Thyroid gland (tissue), 4 donors: ENCODE results near the gene STPG3. TPM values are rescaled to one million over a fixed set of nuclear protein-coding genes. Genes with fewer than 3 reads are reported as not detected.
A peak's percentile ranks its signal among the peaks of the same experiment; 100 is the strongest.

Source experiments
- DNase-seq, 2 donors: peaks; one replicate each; pipeline ENCODE4 v3.0.0-alpha.2; 2019
- H3K27ac ChIP-seq, 3 donors: fragments of 200-600 bp; sonication (generic); 1 replicate in 2 of 3; 2 replicates in 1 of 3; pipeline ENCODE4 v1.5.1; 2016 to 2019; ENCODE audit warnings: mild to moderate bottlenecking in 1 of 3, moderate library complexity in 1 of 3
- H3K27me3 ChIP-seq: fragments of 200-600 bp; sonication (generic); one replicate; pipeline ENCODE4 v1.5.1; 2019
- H3K36me3 ChIP-seq, 2 donors: fragments of 200-600 bp; sonication (generic); one replicate each; pipeline ENCODE4 v1.5.1; 2016 to 2019
- H3K4me1 ChIP-seq, 2 donors: fragments of 200-600 bp; sonication (generic); one replicate each; pipeline ENCODE4 v1.5.1; 2017 to 2019
- H3K4me3 ChIP-seq, 3 donors: fragments of 200-600 bp; sonication (generic); replicated peaks in 1 of 3; 1 replicate in 2 of 3; 2 replicates in 1 of 3; pipeline ENCODE4 v1.5.1; 2016; ENCODE audit warnings: mild to moderate bottlenecking in 1 of 3
- H3K9me3 ChIP-seq: fragments of 200-600 bp; sonication (generic); one replicate; pipeline ENCODE4 v1.5.1; 2017
- CTCF ChIP-seq, 6 experiments: fragments of 200-600 bp in 3 of 6; fragments of 450-650 bp in 3 of 6; sonication (generic) in 3 of 6; IDR thresholded peaks; one replicate each; pipeline ENCODE4 v1.5.1; 2016 to 2019; ENCODE audit warnings: antibody characterized with exemption in 6 of 6, mild to moderate bottlenecking in 2 of 6, inconsistent platforms in 1 of 6, moderate library complexity in 1 of 6
- POLR2A ChIP-seq, 2 donors: fragments of 450-650 bp; IDR thresholded peaks; one replicate each; pipeline ENCODE4 v1.6.1; 2017; ENCODE audit warnings: antibody characterized with exemption in 2 of 2, mild to moderate bottlenecking in 2 of 2, moderate library complexity in 1 of 2
- WGBS, 2 donors: methylation state at CpG; one replicate each; pipeline ENCODE4 v1.1.5; 2017; 5-methylcytosine and 5-hydroxymethylcytosine counted together
- intact Hi-C: fragments of 100-400 bp; cut with DNase I; formaldehyde crosslinking; loops from one replicate; pipeline ENCODE4 v1.15.1; 2023
- total RNA-seq, 4 donors: library from RNA; depleted of rRNA; stranded (reverse); fragments of >200 nt; gene quantifications; one replicate each; pipeline ENCODE4 v1.2.3, GENCODE V29; 2016

The STPG3 gene
- total RNA-seq, 4 donors from 2014 or later = not detected

DNA sequence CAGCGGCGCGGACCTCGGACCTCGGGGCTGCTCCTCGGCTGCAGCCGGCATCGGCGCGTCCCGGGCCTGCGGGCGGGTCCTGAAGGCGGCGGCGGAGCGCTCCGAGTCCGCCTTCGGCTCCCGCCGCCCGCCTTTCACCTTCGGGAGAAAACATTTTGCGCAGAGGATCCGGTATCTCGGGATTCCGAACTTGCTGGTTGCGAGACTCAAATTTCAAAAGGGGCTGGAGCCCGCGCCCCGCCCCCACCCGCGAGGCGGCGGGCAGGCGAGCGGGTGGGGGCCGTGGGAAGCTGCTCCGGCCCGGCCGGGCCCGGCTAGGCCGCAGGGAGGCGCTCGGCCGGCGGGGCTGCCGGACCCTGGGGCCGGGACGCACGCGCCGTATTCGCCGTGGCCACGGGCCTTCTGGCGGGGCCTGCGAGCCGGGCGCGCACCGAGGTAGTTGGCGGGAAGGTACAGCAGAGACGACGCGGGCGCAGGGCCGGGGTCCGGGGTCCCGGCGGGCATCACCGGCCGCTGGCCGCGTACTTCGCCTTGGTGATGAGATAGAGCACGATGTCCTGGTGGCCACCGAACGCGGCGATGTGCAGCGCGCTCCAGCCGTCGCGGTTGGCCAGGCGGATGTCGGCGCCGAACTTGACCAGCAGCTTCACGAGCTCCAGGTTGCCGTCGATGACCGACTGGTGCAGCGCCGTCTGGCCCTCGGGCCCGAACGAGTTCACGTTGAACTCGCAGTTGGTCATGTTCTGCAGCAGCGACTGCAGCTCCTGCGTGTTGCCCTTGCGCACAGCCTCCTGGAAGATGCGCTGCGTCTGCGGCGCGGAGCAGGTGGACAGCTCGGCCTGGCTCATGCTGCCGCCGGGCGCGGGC is 50.2 kb downstream of the STPG3 start:
- H3K27ac ChIP-seq = peak overlapping the region in 2 of 3 donors; percentile 30 to 70
- H3K27me3 ChIP-seq = no peaks in the 10 kb centered on the region
- peak in 3 of 6 experiments; percentile 10 to 41 (median 14) for TF ChIP-seq CTCF (IDR thresholded peaks at IDR 0.05)
- TF ChIP-seq POLR2A (IDR thresholded peaks at IDR 0.05) = no peak
- H3K36me3 ChIP-seq = no peaks in the 10 kb centered on the region
- 3% methylated on average over 23 of the region's 115 CpGs; no CpG with 5 or more reads in 1 of the 2 donors for WGBS, 2 donors
- no peaks in the 10 kb centered on the region for H3K9me3 ChIP-seq
- peak overlapping the region in 2 of 3 donors; percentile 5 to 46 for H3K4me3 ChIP-seq
- intact Hi-C loops = no loop called here
- H3K4me1 ChIP-seq = peaks cover 31 to 55% of the 10 kb centered on the region in 2 donors
- peak; percentile 50 to 52 for DNase-seq

DNA sequence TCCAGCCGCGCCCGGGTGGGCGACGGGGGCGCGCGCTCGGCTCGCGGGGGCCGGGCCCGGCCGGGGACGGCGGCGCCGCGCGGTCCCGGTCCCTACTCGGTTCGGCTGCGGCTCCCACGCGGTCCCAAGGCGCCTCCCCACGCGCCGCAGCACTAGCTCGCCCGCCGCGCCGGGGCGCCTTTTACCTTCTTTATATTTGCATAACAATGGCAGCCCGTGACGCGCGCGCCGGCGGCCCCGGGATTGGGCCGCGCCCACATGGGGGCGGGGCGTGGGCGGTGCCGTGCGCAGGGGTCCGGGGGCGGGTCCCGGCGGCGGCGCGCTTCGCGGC is 51.0 kb downstream of the STPG3 start, which contains the start of gene NRARP:
Gene NRARP (minus strand): TSS at position 154 of the 331 bp plus-strand sequence. CDS start 343 bp downstream, outside the sequence.
- Histone ChIP-seq H3K27me3 (no peaks in the 10 kb centered on the region), H3K4me1 (peaks cover 35 to 58% of the 10 kb centered on the region in 2 donors), H3K36me3 (no peaks in the 10 kb centered on the region), H3K4me3 (peak within 1 kb of the TSS in 2 of 3 donors; percentile 5 to 46), H3K27ac (peak within 1 kb of the TSS in 2 of 3 donors; percentile 61 to 71), H3K9me3 (no peaks in the 10 kb centered on the region)
- WGBS, 2 donors = 0% methylated on average over 7 of the region's 60 CpGs; no CpG with 5 or more reads in 1 of the 2 donors
- TF ChIP-seq CTCF (IDR thresholded peaks at IDR 0.05) = no peak
- peak; percentile 44 to 85 for TF ChIP-seq POLR2A (IDR thresholded peaks at IDR 0.05)
- DNase-seq = peak; percentile 90 to 91
- intact Hi-C loops = no loop called here

DNA sequence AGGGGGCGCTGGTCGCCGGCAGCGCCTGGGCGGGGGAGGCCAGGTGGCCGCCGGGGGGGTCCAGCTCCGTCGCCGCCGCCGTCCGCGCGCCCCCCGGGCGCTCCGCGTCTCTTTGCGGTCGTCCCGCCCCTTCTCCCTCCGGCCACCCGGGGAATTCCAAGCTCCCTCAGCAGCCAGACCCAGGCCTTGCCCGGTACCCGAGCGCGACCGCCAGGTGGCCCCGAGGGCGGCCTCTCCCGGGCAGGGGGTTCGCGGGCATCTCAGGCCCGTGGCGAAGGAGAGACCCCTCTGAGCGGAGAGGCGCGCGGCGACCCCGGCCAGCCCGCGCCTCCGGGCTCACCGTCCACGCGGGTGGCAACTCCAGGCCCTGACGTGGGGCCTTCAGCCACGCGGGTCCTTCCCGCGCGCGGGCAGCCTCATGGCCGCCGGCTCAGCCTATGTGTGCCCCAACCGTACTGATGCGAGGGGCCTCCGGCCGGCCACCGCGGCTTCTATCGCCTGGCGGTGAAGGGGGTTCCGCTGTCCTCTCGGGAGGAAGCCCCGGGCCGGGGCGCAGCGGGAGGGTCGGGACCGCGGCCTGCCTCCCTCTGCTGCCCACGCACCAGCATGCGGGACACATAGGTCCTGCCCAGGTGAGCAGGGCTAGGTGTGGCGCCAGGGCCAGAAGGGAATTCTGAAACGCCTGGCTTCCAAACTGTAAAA is 51.5 kb downstream of the STPG3 start:
- WGBS, 2 donors = 11 to 39% methylated on average over 4 to 8 of the region's 78 CpGs
- H3K27ac ChIP-seq = peak overlapping the region in 2 of 3 donors; percentile 61 to 71
- TF ChIP-seq CTCF (IDR thresholded peaks at IDR 0.05) = peak in 5 of 6 experiments; percentile 11 to 72 (median 49)
- TF ChIP-seq POLR2A (IDR thresholded peaks at IDR 0.05) = no peak
- H3K4me3 ChIP-seq = peak overlapping the region in 1 of 3 donors; percentile 46
- no peaks in the 10 kb centered on the region for H3K9me3 ChIP-seq
- no peaks in the 10 kb centered on the region for H3K27me3 ChIP-seq
- H3K4me1 ChIP-seq = peaks cover 41 to 59% of the 10 kb centered on the region in 2 donors
- H3K36me3 ChIP-seq = no peaks in the 10 kb centered on the region
- DNase-seq = peak in 1 of 2 donors; percentile 72
- intact Hi-C loops = no loop called here

Other genes with a start within 250 kb of the STPG3 start
- gene ABCA2, start 223.0 kb upstream of the STPG3 start, total RNA-seq = 10 to 100 TPM; 36.8 to 59.7 (median 50.2) TPM
- gene FUT7, start 219.2 kb upstream of the STPG3 start, total RNA-seq = not detected
- gene NPDC1, start 205.1 kb upstream of the STPG3 start, total RNA-seq = 10 to 100 TPM; 23.3 to 65.9 (median 35.4) TPM
- under 1 TPM in 2 of 4 donors, not detected in 2; 0.22 to 0.49 TPM for gene ENTPD2, start 197.2 kb upstream of the STPG3 start, total RNA-seq
- 1 to 10 TPM in 1 of 4 donors, under 1 TPM in 3; 0.27 to 1.0 (median 0.72) TPM for gene SAPCD2, start 180.7 kb upstream of the STPG3 start, total RNA-seq
- 10 to 100 TPM in 2 of 4 donors, 1 to 10 TPM in 2; 9.3 to 15.7 (median 12.4) TPM for gene UAP1L1, start 173.8 kb upstream of the STPG3 start, total RNA-seq
- gene MAN1B1, start 164.3 kb upstream of the STPG3 start, total RNA-seq = 10 to 100 TPM; 48.2 to 73.8 (median 67.2) TPM
- 100 to 1,000 TPM; 120 to 209 (median 157) TPM for gene DPP7, start 136.6 kb upstream of the STPG3 start, total RNA-seq
- not detected for gene GRIN1, start 112.1 kb upstream of the STPG3 start, total RNA-seq
- not detected for gene LRRC26, start 81.2 kb upstream of the STPG3 start, total RNA-seq
- not detected for gene TMEM210, start 79.2 kb upstream of the STPG3 start, total RNA-seq
- 10 to 100 TPM; 25.6 to 34.1 (median 31.8) TPM for gene ANAPC2, start 62.7 kb upstream of the STPG3 start, total RNA-seq
- gene SSNA1, start 62.6 kb upstream of the STPG3 start, total RNA-seq = 10 to 100 TPM; 42.0 to 97.5 (median 62.8) TPM
- gene TPRN, start 50.5 kb upstream of the STPG3 start, total RNA-seq = 10 to 100 TPM in 2 of 4 donors, 1 to 10 TPM in 2; 6.5 to 13.5 (median 9.9) TPM
- 10 to 100 TPM; 29.7 to 47.3 (median 38.4) TPM for gene TMEM203, start 45.6 kb upstream of the STPG3 start, total RNA-seq
- 10 to 100 TPM in 3 of 4 donors, 1 to 10 TPM in 1; 9.0 to 16.6 (median 15.4) TPM for gene NDOR1, start 45.6 kb upstream of the STPG3 start, total RNA-seq
- gene RNF208, start 29.0 kb upstream of the STPG3 start, total RNA-seq = 1 to 10 TPM; 2.3 to 4.5 (median 3.8) TPM
- gene CYSRT1, start 26.1 kb upstream of the STPG3 start, total RNA-seq = 1 to 10 TPM in 2 of 4 donors, under 1 TPM in 1, not detected in 1; 0.94 to 2.3 (median 1.3) TPM
- gene RNF224, start 23.8 kb upstream of the STPG3 start, total RNA-seq = under 1 TPM in 2 of 4 donors, not detected in 2; 0.33 to 0.81 TPM
- under 1 TPM in 1 of 4 donors, not detected in 3; 0.33 TPM for gene SLC34A3, start 20.4 kb upstream of the STPG3 start, total RNA-seq
- gene TUBB4B, start 10.0 kb upstream of the STPG3 start, total RNA-seq = 100 to 1,000 TPM; 181 to 757 (median 487) TPM
- 10 to 100 TPM; 29.8 to 39.1 (median 32.4) TPM for gene NELFB, start 4.0 kb downstream of the STPG3 start, total RNA-seq
- 10 to 100 TPM; 10.8 to 14.7 (median 12.0) TPM for gene TOR4A, start 26.4 kb downstream of the STPG3 start, total RNA-seq
- gene NRARP, start 51.0 kb downstream of the STPG3 start, total RNA-seq = 10 to 100 TPM in 1 of 4 donors, 1 to 10 TPM in 3; 1.8 to 10.2 (median 6.8) TPM
- 10 to 100 TPM; 13.0 to 32.0 (median 26.6) TPM for gene EXD3, start 171.9 kb downstream of the STPG3 start, total RNA-seq
- 10 to 100 TPM in 2 of 4 donors, 1 to 10 TPM in 2; 5.4 to 16.6 (median 10.0) TPM for gene NOXA1, start 172.1 kb downstream of the STPG3 start, total RNA-seq
- under 1 TPM in 2 of 4 donors, not detected in 2; 0.29 to 0.78 TPM for gene ENTPD8, start 190.1 kb downstream of the STPG3 start, total RNA-seq
- 10 to 100 TPM; 50.1 to 58.5 (median 54.2) TPM for gene NSMF, start 208.0 kb downstream of the STPG3 start, total RNA-seq